GM21423 (cell line): ENCODE measurements around the gene RD3L.

Experiments used
- ATAC-seq: cut with Tn5 transposase; IDR thresholded peaks from one replicate; pipeline ENCODE4 v1.9.1; 2021; ENCODE audit warnings: mild to moderate bottlenecking, moderate library complexity; ENCODE audit not compliant: unreplicated experiment

Gene RD3L

GRCh38 chr14:103897075-103897947 is 45.0 kb downstream of the RD3L start:
- no peak for ATAC-seq

- ATAC-seq: no peak
Measured at GRCh38 chr14:103896578-103896977, 45.8 kb downstream of the RD3L start.

- ATAC-seq: no peak
Measured at GRCh38 chr14:103894723-103895059, 47.6 kb downstream of the RD3L start.

- no peak for ATAC-seq
Measured at GRCh38 chr14:103894034-103894722, 48.2 kb downstream of the RD3L start.

- no peak for ATAC-seq
Measured at GRCh38 chr14:103892247-103892646, 50.1 kb downstream of the RD3L start.

GRCh38 chr14:103891667-103892215 is 50.6 kb downstream of the RD3L start:
- no peak for ATAC-seq

- no peak for ATAC-seq
Measured at GRCh38 chr14:103890821-103891666, 51.3 kb downstream of the RD3L start.
